HG02642 (cell line): ENCODE results near the gene TAX1BP1.

Experiments used
- ATAC-seq: cut with Tn5 transposase; IDR thresholded peaks from one replicate; pipeline ENCODE4 v1.9.1; 2021; ENCODE audit warnings: mild to moderate bottlenecking; ENCODE audit not compliant: unreplicated experiment, poor library complexity

The TAX1BP1 gene

DNA sequence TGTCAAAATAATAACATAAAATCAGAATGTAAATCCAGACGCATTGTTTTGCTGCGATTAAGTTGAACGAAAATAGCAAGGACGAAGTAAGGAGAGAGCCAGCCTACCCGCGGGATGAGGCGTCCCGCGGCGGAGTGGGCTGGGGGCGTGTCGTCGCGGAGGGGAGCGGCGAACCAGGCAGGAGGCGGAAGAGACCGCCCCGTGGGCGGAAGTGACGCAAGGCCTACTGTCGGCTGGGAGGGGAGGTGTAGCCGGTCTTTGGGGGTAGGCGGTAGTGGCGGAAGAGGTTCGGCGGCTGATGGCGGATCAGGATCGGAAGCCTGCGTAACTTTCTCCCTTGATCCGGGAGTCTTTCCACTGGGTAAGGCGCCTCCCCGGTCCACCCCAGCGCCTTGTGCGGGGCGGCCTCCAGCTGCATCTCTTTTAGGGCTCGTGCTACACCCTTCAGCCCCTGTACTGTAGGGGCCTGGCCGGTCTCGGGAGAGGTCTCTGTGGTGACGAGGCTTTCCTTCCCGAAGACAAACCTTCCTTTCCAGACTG is at the start of gene TAX1BP1:
TAX1BP1 (plus strand) TSS at position 254 of the 540 bp plus-strand sequence. CDS start 8,363 bp downstream, outside the sequence.
- peak; percentile 95 for ATAC-seq

DNA sequence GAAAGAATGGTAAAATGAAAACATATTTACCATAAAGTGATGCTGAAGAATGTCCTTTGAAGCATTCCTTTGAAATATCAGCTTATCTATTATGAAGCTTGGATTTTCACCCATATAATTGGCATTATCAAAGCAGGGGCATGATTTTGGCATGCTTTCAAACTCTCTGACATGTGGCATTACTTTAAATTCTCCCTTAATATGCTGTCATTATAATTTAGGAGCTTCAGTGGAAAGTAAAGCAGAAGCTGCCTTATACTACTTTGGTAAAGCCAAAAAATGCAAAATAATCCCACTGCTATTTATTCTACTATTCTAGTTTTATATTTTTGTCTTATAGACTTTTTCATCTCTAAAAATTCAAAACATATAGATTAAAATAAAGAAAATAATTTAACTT is 49.3 kb upstream of the TAX1BP1 start:
- ATAC-seq: no peak

DNA sequence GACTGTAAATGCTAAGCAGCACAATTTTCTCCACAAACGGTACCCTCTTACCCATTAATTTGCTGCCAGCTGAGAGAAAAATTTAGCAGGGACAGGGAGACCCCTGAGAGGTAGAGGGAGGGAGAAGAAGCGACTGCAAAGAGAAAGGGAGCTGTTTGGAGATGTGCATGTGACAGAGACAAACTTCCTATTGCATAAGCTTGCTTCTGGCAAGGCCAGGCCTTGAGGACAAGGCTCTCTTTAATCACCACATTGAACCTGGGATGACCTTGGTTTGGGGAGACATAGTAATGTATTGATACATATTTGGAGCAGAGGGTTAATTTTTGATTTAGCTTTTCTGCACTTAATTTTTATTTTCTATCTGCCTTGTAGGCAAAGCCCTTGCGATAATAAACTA is 46.2 kb upstream of the TAX1BP1 start:
- no peak for ATAC-seq

DNA sequence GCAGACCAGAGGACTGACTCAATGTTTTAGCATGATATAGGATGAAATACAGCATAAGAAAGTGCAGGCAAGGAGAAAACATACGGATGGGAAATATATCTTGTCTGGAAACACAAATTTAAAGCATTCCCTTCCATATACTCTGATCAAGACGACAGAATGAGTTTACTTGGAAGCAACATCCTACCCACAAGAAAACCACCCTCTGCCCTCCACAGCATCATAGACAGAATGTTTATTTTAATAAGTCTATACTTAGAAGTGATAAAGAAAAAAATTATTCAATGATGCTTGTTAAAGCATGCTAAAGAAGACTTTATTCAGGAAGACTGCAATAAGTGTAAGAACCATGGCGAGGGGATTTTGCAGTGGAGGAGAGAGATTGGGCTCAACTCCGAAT is 44.9 kb upstream of the TAX1BP1 start:
- ATAC-seq: no peak

DNA sequence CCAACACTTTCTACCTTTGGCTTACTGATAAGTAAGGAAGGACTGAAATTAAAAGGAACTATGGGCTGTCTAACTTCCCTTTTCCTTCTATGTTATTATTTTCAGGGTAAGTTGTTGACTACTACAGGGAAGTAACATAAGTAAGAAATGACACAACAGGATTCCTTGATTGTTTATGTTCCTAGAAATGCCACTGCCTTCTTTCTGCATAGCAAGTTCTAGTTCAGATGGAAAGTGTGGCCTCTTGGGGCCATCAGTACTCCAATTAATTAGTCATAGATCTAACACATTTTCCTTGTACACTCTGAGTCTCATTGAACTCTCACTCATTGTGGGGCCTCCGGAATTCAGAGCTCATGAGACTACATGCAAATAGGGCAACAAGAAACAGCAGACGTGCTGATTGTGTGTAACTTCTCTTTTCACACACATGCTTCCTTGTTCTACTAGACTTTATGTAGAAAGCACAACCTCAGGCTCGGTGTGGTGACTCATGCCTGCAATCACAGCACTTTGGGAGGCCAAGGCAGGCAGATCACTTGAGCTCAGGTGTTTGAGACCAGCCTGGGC is 42.0 kb upstream of the TAX1BP1 start:
- ATAC-seq: peak; percentile 64

DNA sequence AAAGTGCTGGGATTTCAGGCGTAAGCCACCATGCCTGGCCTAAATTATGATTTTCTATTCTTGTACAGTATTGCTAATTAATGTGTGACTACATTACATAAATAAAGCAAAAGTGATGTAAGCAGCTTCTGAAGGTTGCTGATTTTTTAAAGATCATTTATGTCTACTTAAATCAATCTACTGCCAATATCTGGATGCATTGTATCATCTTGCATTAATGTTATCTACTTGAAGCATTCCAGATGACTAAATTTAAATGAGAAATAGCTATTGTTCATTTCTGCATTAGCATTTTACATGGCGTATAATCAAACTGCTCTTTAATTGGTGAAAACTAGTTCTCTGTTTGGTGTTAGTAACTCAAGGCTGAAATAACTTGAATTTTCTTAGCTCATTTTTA is 40.2 kb upstream of the TAX1BP1 start:
- no peak for ATAC-seq

DNA sequence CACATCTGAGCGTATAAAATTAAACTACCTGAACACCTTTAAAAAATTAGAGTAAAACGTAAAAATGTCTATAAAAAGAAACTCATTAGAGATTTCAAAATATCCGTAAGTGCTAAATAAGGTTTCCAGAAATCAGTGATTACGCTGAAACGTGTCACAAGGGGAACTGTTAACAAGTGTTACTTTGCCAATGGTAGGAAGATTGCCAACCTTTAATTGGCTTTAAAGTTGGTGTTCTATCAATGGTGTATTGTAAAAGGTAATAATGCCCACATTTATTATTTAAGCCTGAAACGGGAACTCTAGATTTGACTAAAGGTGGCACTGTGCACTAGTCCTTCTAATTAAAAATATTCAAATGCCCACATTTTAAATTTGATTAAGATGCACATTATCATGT is 39.5 kb upstream of the TAX1BP1 start:
- ATAC-seq: no peak

DNA sequence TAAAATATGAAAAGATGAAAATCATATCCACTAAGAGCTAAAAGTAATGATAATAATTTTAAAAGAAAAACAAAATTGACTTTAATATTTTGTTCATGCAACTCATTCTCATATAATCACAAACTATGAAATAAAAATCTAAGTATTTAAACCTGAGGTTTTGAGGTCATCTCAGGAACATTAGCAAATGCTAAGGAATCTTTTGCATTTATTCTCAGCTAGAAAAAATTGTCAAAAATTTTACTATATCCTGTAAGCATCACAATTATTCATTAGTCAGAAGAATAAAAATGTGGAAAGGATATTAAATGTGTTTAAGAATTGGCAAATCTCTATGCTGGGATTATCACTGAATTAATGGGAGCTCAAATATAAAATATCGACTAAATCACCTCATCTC is 36.8 kb upstream of the TAX1BP1 start:
- no peak for ATAC-seq

DNA sequence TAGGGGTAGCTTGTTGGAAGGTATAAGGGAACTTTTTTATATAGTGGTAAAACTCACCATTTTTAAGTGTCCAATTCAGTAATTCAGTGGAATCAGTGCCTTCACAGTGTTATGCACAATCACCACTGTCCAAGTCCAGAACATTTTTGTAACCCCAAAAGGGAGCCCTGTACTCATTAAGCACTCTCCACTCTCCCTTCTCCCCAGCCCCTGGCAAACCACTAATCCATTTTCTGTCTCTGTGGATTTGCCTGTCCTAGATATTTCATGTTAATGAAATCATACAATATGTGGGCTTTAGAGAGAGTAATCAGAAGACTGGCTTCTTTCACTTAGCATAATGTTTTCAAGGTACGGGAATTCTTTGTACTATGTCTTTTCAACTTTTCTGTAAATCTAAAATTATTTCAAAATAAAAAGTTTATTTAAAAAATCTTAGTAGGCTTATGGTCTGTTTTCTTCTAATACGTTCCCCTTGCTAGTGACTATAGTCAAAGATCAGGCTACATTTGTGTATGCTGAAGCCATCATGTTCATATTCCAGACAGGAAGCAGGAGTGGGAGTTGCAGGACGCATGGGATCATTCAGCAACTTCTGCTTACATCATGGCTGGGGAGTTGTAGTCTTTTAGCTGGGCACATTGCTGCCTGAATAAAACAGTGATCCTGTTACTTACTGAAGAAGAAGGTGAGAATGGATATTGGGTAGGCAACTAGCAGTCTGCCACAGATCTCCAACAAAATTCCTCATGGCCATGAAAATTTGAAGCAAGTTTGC is 35.4 kb upstream of the TAX1BP1 start:
- no peak for ATAC-seq

DNA sequence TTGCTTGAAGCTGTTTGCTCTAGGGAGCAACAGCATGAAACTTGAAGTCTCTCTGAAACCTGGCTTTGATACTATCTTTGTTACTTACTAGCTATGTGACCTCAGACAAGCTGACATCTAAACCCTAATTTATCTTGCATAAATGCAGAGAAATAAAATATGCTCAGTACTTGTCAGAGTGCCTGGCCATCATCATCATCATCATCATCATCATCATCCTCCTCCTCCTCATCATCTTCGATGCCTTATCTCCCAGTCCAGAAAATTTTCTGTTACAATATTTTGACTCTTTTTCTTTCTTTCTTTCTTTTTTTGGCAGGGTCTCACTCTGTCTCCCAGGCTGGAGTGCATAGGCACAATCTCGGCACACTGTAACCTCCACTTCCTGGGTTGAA is 34.8 kb upstream of the TAX1BP1 start:
- no peak for ATAC-seq

DNA sequence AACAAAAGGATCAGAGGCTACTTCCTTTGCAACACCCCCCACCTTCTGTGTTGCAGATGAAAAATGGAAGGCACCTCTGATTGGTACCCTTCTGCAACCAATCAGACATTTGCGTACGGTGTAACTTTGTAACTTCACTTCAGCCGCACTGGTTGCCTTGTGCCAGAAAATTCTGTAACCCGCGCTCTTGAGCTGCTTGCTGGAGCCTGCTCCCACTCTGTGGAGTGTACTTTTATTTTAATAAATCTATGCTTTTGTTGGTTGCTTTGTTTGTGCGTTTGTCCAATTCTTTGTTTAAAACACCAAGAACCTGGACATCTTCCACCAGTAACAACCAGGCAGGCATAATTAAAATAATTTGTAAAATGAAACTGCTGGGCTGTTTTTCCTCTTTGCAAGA is 31.5 kb upstream of the TAX1BP1 start:
- no peak for ATAC-seq

DNA sequence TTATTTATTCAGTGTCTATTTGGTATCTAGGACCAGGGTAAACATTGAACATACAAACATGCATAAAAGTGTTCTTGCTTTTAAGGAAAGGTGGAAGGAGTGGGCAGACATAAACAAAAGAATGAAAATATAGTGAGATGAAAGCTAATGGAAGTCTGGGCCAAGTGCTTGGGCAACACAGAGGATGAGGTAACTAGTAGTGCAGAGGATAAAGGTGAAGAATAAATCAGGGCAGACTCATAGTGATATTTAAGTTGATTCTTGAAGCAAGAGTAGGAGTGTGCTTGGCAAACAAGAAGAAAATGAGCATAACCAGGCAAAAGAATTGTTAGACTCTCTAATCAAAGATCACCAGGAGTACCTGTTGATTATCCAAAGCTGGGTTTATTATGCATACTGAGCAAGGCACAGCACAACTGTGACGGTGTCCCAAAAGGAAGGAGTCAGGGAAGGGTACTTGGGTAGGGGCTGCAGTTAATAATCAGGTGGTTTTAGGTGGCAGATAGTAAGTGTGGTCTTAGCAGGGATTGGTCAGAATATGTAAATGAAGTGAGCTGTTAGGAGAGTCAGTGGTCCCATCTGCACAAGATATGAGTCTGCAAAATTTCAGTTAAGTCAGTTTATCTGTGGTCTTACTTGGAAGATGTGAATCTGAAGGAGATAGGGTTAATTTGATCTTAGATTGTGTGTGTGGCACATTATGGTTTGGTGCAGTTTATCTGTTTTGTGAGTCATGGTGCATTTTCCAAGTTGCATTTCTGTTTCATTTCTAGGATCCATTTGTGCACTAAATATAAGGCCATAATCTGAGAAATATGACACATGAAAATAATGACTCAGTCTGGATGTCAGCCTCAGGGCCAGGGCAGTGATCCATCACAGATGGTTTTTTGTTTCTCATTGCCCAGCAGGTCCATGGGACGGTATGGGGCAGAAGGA is 30.6 kb upstream of the TAX1BP1 start:
- ATAC-seq: no peak

DNA sequence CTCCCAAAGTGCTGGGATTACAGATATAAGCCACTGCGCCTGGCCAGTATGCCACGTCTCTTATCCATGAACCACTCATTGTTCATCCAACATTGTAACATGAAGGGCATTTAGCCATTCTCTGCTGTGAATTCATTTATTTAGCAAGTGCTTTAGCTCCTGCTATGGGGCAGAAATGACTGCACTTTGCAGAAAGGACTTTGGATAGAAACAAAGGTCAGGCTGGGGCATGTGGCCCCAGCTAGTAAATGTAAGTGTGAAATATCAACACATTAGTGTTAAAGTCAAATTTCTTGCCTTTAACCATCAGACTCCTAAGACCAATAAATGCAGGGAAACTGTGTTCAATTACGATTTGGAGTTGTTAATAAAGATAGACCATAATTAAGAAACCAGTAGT is 27.7 kb upstream of the TAX1BP1 start:
- no peak for ATAC-seq

DNA sequence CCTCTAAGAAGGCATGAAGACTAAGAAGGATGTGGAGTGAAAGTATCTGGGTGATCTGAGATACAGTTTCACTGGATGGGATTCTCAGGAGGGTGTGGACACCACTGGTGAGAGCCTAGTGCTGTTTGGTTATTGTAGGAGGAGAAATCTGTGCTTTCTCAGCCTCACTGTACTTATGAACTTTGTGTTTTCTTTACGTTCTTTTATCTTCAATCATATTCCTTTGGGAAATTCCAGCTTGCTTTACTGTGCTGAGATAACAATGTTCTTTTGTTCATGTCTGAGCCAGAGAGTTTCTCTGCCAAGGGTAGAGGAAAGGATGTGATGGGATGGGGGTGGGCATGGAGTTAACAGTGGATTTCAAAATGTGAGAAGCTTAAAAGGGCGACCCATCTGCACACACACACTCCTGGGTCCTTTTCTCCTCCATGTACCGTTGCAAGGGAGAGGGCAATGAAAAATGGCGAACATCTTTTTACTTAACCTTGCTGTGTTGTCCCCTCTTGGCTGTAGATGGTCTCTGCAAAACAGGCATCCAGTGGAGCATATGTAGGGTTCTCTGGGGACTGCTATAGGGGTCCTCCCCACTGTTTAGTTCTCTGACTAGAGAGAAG is 25.0 kb upstream of the TAX1BP1 start:
- ATAC-seq: no peak

DNA sequence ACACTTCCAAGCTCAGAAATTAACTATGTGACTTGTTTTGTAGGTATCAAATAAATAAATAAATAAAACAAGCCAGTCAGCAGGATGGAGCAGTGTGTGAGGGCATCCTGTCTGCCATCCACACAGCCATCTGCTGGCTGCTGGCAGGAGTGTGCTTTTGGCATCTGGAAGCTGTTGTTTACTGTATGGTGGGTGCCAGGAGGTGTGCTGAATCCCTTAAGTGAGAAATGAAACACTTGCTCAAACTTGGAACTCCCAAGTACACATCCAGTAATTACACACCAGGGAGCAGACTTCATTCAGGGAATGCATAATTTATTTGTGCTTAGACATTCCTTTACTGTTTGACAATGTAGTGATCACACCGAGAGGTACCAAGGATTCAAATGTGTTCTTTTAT is 16.9 kb upstream of the TAX1BP1 start:
- ATAC-seq: no peak

DNA sequence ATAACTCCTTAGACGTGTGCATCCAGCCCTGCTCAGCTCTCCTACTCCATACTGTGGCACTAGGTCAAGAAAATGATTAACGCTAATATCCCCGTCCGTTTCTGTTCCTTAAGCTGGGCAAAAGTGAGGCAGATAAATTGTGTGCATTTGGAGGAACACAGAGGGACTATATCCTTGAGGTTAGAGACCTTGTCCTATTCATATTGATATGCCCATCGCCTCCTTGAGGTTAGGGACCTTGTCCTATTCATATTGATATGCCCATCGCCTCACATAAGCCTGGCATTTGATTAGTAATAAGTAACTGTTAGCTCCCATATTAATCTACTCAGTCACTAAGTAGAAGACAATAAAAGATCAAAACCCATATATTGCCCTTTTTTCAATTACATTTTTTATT is 12.9 kb upstream of the TAX1BP1 start:
- no peak for ATAC-seq

DNA sequence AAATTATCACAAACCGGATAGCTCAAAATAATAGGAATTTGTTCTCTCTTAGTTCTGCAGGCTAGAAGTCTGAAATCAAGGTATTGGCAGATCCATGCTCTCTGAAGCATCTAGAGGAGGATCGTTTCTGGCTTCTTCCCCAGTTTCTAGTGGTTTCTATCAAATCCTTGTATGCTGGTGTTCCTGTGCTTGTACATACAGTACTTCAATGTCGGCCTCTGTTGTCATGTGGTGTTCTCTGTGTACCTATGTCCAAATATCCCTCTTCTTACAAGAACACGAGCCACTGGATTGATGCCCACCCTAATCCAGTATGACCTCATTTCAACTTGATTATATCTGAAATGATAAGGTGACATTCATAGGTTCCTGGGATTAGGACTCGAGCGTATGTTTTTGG is 9.8 kb upstream of the TAX1BP1 start:
- ATAC-seq: no peak

DNA sequence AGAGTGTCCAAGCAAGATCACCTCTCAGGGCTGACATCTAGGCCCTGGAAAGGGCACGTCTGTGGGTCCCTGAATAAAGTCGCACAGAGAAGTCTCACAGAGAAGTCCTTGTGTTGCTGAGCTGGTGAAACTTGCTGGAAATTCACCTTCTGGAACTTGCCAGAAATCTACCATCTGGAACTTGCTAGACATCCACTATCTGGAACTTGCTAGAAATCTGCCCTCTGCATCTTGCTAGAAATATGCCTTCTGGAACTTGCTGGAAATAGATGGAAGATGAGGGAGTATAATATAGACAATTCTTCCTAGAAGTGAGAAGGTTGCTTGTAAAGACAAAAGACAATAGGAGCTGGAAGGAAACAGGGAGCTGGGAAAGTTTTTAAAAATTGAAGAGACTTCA is 5.4 kb upstream of the TAX1BP1 start:
- no peak for ATAC-seq

DNA sequence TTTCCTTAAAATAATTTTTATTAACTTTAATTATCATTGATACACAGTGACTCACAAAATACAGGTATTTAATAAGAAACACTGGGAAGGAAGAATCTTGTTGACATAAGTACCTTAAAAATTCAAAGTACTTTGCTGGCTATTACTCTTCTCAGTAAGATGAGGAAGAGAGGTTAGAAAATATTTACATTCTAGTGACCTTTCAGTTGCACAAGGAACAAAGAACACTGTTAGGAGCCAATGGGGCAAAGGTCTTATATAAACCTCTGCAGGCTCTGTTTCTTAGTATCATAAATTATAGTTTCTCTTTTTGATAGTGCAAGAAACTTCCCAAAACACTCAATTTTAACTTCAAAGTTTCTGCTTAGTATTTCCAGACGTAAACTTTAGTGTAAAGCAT is 4.8 kb upstream of the TAX1BP1 start:
- ATAC-seq: no peak

DNA sequence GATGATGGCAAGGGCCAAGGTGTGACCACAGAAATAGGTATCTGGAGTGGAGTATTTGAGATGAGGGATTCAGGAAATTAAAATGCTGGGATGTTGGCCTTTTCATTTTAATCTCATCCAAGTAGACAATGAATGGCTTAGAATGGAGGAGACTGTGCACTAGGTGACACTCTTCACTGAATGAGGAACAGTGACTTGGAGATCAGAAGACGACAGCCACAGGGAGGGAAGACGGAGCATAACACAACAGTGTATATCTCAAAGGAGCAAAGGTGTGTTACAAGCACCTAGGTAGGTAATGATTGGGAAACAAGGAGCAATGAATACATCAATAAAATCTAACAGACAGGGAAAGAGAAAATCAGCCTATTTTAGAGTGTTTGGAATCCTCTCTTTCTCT is 4.1 kb upstream of the TAX1BP1 start:
- no peak for ATAC-seq

DNA sequence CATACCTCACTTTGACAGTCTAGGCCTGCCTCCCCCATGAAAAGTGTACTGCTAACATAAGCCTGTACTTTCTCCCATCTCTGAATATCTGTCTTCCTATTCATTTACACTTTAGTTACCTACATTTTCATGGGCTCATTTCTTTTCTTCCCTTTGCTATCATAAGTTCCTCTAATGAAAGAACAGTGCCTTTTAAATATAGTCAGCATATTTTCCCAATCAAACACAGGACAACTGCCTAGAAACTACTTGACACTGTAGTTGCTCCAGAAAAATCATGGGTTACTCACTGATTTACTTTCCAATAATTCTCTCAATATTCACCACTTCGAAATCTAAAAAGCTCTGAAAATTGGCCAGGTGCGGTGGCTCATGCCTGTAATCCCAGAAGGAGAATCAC is 2.8 kb upstream of the TAX1BP1 start:
- ATAC-seq: no peak
